Pulmonary artery endothelial cell (primary cell): ENCODE measurements around the gene LEUTX. TPM values are rescaled to one million over a fixed set of nuclear protein-coding genes. Genes with fewer than 3 reads are reported as not detected.

Experiments
- DNase-seq: peaks from one replicate; pipeline ENCODE4 v3.0.0-alpha.2; 2011; ENCODE audit warnings: low read depth, low spot score
- total RNA-seq: library from RNA; depleted of rRNA; stranded (reverse); fragments of >200 nt; gene quantifications from 2 replicates; pipeline ENCODE4 v1.2.3, GENCODE V29; 2014

The LEUTX gene
- total RNA-seq, 1 donor from 2014 or later: not detected

- DNase-seq: no peak
Measured at GRCh38 chr19:39823686-39824085, 45.0 kb downstream of the LEUTX start.

DNA sequence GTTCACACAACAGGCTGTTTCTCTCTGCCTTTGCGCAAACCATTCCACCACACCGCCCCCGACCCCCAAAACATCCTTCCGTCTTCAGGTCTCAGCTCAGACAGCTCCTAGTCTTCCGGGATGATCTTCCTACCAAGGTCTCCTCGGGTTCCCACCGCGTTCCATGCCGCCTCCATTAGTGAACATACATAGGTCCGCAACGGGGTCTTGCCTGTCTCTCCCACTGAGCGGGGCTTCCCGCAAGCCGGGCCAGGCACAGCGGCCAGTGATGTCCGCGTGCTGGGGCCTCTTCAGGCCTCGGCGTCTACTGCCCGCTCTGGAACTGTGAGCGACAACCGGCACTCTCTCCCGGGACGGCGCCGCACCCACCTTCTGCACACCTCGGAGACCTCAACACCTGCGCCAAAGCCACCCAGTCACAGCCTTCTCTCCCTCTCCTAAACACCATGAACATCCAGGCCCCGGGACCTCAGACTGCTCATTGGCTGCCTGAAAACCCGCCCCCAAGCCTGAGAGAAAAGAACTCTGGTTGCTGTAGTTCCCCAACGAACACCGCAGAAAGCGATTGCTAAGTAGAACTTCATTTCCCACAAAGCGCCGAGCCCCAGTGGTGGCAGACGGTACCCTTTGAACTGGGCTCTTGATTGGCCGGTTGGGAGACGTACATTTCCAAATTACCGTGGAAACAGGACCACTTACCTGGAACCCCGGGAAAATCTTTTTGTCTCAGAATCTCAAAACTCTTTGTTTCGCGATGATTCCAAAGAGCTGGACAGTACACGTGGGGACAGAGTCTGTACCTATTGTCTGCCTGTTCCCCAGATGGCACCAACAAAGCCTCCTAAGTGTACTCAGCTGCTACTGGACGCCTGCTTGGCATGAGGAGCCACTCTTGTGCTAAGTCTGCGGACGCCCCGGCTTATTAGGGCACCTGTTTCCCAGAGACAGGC is 45.8 kb downstream of the LEUTX start:
- DNase-seq: peak; percentile 78

GRCh38 chr19:39825093-39825463 is 46.4 kb downstream of the LEUTX start:
- no peak for DNase-seq

DNA sequence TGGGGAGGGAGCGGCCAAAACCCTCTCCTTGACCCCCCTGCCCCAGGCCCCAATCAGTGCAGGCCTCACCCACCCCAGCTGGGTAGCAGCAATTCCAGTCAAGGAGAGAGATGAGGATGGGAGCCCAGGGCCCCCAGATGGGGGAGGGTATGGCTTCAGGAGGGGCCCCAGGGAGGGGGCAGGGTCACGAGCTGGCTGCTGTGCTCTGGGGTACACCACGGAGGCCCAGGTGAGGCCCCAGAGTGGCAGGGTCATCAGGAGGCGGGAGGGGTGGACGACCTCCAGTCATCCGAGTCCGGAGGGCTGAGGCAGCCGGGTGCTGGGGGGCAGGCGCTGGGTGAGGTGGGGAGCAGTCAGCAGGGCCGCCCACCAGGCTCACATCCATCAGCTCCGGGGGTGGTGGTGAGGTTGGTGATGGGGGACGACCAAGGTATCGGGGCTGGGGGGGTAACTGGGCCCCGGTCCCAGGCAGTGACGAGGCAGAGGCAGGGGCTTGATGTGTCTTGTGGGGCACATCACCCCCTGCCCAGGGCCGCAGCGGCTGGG is 47.0 kb downstream of the LEUTX start:
- DNase-seq: no peak

- DNase-seq: no peak
Measured at GRCh38 chr19:39826311-39826945, 47.8 kb downstream of the LEUTX start.

- no peak for DNase-seq
Measured at GRCh38 chr19:39827216-39827615, 48.6 kb downstream of the LEUTX start.

- DNase-seq: no peak
Measured at GRCh38 chr19:39828015-39828653, 49.5 kb downstream of the LEUTX start.

DNA sequence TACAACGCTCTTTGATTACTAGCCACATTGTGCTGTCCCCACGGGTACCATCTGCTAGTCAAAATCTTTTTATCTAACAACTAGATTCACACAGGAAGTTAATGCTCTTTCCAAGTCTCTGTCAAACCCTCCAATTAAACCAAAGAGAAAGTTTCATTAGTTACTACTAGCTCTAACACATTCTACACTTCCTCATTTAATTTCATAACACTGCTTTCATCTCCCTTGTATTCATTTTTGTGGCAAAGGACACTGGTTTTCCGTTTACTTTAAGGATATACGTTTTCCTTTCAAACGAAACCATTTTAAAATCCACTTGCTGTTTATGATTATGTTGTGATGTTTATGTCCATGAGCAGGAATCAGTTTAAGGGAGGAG is 50.0 kb downstream of the LEUTX start:
- no peak for DNase-seq

DNA sequence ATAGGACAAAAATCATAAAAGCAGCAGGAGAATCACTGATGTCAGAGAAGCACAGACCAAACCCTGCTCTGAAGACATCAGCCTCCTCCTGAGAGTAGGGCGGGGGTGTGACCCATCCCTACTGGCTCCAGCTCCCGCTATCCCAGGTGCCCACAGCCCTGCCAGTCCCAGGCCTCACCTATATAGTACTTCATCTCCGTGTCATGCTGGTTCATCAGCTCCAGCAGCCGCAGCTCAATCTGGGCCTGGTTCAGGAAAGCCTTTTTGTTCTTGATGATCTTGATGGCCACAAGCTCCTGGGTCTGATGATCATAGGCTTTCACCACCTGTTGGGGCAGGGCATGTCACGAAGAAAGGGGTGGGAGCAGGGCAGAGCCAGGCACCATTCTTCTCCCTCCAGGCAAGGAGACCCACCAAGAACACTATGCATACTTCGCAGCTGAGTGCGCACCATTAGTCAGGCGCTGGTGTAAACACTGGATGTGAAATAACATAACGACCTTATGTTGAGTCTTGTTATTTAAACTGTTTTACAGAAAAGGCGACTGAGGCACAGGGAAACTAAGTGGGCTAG is 51.1 kb downstream of the LEUTX start:
- no peak for DNase-seq

DNA sequence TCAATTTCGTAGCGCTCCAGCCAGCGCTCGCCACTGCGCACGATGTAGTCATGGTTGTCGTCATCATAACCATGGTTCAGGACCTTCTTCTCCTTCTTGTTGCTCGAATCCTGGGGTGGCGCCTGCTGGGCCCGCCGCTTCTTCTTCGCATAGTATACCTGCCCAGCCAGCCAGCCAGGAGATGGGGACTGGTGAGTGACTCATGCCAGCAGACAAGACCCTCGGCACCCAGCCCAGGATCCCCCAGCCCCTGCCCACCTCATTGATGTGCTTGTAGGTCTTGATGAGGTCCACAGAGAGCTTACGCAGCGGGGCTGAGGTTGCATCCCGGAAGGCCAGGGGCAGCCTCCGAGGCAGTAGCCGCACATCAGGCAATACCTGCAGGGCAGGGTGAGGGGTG is 51.8 kb downstream of the LEUTX start:
- DNase-seq: no peak

DNA sequence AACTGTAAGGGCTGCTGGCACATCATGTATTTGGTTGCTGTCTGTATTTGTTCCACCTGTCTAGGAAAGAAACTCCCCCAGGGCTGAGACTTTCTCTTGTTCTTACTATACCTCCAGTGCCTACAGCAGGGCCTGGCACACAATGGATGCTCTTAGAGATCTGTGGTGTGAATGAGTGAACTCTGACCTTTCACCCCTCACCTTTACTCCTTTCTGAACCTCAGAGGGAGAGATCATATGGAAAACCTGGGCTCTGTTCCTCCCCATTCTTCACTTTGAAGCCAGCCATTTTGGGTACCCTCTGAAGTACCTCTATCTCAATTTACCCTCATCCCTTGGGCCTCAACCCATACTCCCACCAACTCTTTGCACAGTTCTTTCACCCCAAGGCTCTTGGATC is 52.2 kb downstream of the LEUTX start:
- DNase-seq: no peak

DNA sequence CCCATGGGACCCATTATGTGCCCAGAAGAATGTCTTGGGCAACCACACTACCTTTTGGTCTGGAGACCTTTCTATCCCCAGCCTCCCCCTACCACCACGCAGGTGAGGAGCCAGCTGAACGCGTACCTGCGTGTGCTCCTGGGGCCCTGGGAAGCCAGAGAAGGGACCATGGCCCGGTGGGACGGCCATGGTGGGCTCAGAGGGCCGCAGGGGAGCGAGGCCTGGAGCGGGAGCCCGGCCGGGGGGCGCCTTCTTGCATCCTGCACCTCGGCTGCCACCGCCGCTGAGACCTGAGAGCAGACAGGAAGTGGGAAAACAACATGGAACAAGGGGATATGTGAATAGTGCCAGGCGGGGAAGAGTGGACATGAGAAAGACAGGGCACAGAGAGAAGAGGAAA is 53.0 kb downstream of the LEUTX start:
- DNase-seq: no peak

- DNase-seq: no peak
Measured at GRCh38 chr19:39832341-39833083, 53.9 kb downstream of the LEUTX start.

- no peak for DNase-seq
Measured at GRCh38 chr19:39833160-39833463, 54.5 kb downstream of the LEUTX start.

DNA sequence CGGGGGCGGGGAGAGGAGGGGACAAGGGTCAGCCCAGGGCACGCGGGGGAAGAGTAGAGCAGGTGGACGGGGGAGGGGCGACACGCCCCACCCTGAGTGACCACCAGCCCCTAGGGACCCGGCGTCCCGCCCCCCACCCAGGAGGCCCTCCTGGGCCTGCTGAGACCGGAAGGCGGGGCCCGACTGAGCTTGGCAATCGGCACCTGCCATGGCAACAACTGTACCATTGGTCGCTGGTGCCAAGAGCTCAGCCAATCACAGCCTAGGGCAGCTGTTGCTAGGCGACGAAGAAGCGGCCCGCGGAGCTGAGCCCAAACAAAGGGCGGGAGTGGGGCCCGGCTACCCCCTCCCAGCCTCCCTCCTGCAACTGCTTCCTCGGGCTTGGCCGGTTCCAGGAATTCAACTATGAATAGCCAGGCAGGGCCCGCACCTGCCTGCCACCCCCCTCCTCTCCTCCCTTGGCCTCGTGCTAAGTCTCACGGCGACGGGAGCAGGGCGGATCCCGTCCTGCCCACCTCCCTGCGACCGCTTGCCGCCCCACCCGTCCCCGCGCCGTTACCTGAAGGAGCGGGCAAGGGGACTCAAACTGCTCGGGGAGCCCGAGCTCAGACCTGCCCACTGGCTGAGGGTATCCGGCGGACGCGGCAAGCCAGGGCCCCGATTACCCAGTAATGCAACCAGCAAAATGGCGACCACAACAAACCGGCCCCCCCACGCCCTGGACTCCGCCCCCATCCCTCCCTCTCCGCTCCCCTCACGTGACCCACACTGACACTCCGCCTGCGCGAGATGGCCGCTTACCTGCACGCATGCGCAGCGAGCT is 55.0 kb downstream of the LEUTX start, which contains the start of gene DYRK1B:
Gene DYRK1B (minus strand): TSS at position 699 of the 823 bp plus-strand sequence. CDS start 2,295 bp downstream, outside the sequence.
- DNase-seq: peak; percentile 89

GRCh38 chr19:39834287-39834841 is 55.7 kb downstream of the LEUTX start:
- DNase-seq: no peak
